GM19463 (cell line): ENCODE measurements around the gene UNKL.

ENCODE experiments used
- ATAC-seq: cut with Tn5 transposase; IDR thresholded peaks from one replicate; pipeline ENCODE4 v1.9.1; 2021; ENCODE audit warnings: mild to moderate bottlenecking, moderate library complexity; ENCODE audit not compliant: unreplicated experiment

Gene UNKL, protein sequence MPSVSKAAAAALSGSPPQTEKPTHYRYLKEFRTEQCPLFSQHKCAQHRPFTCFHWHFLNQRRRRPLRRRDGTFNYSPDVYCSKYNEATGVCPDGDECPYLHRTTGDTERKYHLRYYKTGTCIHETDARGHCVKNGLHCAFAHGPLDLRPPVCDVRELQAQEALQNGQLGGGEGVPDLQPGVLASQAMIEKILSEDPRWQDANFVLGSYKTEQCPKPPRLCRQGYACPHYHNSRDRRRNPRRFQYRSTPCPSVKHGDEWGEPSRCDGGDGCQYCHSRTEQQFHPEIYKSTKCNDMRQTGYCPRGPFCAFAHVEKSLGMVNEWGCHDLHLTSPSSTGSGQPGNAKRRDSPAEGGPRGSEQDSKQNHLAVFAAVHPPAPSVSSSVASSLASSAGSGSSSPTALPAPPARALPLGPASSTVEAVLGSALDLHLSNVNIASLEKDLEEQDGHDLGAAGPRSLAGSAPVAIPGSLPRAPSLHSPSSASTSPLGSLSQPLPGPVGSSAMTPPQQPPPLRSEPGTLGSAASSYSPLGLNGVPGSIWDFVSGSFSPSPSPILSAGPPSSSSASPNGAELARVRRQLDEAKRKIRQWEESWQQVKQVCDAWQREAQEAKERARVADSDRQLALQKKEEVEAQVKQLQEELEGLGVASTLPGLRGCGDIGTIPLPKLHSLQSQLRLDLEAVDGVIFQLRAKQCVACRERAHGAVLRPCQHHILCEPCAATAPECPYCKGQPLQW

DNA sequence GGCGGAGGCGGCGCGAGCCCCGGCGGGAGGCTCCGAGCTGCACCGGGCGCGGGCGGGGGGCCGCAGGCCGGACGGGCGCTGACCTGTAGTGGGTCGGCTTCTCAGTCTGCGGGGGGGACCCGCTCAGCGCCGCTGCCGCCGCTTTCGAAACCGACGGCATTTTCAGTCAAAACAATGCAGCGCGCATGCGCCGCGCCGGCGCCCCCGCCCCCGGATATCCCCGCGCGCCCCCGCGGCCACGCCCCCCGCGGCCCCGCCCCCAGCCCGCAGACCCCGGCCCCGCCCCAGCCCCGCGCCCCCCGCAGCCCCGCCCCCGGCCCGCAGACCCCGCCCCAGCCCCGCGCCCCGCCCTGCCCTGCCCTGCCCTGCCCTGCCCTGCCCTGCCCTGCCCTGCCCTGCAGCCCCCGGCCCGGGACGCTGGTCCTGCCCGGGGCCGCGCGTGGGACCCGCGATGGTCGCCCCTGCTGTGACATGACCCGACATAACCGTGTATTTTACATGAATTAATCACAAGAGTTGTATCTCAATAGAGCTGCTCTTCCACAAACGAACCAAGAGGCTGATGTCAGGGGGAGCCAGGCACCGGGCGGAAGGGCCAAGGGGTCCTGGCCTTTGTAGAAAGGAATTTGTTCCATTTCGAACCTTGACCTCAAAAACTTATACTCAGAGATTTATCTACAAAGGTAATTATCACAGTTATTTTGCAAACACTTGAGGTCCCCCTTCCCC, at the start of gene UNKL:
Gene UNKL (minus strand): TSS at position 173 of the 729 bp plus-strand sequence. CDS start 13 bp downstream, at position 160.
- no peak for ATAC-seq

DNA sequence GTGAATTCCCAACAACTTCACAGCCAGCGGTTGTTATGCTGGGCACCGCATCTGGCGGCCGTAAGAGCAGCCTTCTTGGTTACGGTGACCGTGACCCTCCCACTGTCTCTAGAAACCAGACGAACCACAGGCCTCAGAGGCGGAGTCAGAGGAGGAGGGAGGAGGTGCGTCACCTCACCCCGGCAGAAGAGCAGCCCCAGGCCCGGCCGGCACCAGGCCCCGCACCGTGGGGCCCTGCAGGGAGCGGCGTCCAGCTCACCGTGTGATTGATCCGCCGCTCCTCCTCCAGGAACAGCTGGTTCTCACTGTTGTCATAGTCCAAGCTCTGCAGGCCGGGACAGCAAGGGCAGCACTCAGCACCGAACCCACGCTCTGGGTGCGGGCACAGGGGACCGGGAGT, 46.6 kb upstream of the UNKL start:
- no peak for ATAC-seq

DNA sequence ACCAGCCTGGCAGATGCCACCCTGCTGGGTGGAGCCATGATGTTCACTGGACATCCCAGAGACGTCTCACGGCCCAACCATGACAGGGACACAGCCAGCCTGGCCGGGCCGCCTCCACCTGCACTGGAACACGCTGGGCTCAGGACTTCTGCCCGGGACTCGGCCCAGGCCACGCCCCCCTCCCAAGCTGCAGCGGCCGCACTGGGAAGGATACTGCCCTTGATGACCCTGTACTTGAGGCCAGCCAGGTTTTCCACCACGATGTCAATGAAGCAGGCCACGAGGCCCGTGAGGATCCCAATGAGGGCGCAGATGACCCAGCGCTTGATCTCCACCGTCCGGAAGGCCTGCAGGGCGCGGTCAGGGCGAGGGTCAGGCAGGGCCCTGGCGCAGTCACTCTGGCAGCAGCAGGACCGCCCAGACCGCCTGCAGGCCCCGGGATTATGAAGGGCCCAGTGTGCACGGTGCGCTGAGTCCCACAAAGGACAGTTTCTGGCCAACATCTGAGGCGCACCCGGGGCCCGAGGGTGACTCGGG, 46.2 kb upstream of the UNKL start:
- no peak for ATAC-seq

DNA sequence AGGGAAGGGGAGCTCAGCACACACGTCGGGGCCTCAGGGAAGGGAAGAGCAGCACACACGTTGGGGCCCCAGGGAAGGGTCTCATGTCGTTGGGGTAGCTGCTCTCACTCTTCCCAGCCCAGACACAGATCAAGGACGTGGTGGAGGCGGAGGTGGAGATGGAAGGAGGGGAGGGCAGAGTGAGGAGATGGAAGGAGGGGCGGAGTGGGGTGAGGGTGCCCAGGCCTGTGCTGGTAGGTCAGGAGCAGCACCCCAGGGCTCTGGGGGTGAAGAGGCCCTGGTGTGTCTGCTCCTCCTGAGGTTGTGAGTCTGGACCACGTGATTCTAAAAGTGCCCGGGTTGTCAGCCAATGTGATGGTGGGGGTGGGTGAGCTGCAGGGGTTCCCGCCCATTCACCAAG, 45.5 kb upstream of the UNKL start:
- no peak for ATAC-seq

DNA sequence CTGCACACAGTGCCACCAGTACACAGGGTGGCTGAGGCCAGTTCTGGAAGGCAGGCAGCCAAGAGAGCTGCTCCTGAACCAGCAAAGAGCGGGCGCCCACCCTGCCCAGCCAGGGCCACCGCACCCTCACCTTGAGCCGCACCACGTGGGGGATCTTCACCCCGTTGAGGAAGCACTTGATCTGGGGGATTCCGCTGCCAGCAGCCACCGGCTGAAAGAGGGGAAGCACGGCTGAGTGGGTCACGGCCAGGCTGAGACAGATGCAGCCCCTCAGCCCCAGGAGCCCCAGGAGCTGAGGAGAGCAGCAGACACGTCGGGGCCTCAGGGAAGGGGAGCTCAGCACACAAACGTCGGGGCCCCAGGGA, 44.5 kb upstream of the UNKL start:
- no peak for ATAC-seq

DNA sequence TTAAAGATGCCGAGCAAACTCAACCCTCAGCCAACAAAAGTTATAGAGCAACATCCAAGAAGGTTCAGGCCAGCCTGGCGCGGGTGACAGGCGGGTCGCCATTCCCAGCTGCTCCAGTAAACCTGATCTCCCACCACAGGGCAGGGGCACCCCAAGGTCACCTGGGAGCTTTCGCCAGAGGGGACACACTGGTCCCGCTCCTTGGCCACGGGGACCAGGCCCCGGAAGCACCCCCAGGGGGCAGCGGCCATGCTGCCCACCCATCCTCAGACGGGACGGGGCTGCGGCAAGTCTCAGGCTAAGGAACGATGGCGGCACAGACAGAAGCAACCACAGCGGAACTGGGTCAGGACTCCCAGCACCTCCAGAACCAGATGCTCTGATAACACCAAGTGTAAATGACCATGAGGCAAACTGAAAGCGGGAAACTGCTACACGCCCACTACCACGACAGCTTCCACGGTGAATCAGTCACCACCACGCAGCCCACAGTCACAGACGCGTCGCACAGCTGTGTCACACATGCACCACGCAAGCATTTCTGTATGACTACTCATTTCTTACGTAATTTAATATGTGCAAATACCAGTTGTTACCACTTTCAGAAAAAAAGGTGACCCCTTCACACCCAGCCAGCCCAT, 44.0 kb upstream of the UNKL start:
- ATAC-seq: no peak

DNA sequence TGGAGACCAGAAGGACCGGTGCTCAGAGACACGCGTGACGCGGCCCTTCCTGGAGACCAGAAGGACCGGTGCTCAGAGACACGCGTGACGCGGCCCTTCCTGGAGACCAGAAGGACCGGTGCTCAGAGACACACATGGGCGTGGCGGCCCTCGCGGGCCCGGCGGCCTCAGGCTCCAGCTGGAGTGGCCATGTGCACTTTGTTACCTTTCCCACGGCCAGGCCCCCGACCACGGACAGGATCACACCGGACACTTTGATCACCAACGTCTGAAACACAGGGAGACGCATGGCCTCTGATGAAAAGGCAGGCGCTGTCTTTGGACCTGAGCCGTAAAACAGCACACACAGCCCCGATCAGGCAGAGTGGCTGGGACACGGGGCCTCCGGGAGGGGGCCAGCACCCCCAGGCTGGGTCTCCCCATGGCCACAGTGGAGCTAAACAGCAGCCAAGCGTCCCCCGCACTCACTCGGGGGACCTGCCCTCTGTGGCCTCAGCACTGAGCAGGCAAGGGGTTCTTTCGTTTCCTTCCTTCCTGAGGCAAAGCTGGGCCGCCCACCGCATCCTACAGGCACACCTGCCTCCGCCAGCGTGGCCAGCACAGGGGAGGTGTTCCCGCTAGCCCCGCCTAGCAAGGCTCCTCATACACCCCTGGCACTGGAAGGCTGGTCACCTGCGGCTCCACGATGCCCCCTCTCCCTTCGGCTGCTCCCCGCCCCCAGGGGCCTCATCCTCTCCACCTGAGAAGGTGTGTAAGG, 43.2 kb upstream of the UNKL start:
- no peak for ATAC-seq

DNA sequence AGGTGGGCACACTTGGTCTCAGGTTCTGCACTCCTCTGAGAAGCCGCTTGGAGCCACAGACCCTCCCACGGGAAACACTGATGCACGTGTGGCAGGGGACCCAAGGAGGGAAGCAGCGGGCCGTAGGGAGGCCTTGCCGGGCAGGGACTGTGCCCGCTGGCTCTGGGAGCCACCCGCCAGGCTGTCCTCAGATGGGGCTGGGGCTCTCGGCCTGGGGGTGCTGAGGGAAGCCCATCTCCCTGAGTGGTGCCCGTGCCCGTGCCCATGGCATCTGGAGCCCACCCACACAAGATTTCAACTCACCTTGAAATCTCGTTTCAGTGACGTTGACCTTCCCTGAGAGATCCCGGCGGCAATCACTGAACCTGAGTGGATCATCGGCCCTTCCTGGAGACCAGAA, 42.4 kb upstream of the UNKL start:
- no peak for ATAC-seq

DNA sequence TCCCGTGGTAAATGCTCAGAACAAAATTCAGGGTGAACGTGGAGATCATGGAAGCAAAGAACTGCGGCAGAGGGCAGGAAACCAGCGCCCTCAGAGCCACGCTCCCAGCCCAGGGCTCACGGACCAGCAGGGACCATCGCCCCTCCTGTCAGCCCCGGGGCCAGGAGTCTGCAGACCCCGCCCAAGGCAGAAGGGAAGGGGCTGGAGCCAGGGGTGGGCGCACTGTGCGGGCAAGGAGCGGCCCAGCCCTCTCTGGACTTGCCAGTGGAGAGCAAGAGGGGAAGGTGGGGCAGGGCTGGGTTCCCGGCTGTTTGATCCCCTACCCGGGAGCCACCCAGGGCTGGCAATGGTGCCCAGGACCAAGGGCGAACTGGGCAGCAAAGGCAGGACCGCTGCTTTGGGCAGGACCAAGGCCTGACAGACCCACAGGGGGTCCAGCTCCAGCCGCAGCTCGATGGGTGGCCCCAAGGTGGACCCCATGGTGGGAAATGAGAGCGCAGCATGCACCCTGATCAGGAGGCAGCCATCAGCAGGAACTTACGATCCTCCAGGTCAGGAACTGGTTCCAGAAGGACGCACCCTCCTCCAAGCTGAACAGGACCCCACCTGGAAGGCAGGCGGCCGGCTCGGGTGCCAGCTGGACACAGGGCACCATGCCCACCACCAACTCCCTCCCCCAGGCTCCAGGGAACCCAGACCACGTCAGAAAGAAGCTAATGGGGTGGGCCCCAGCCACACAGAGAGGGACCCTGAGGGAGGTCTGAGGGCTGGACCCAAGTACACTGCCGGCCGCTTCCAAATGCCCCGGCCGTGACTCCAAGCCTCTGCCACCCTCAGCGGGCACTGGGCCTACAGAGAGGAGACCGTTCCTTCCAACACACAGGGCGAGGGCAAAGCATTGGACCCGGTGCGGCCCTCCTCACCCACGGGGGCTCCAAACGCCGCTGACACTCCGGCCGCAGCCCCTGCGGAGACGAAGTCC, 41.0 kb upstream of the UNKL start:
- ATAC-seq: no peak

DNA sequence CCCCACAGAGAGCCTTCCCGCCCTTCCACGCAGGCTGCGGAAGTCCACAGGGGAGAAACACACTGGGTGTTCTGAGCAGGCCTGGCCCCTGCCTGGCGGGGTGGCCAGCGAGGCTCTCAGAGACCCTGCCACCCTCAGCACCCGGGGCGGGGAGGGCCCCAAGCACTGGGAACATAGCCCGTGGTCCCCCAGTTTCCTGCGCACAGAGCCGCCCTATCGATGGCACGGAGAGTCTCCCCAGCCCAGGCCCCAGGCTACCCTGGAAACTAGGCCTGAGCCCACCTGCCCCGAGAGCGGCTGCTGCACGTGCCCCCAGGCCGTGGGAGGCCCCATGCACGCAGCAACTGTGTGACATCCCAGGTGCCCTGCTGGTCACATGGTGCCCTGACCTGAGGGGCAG, 40.1 kb upstream of the UNKL start:
- ATAC-seq: no peak

DNA sequence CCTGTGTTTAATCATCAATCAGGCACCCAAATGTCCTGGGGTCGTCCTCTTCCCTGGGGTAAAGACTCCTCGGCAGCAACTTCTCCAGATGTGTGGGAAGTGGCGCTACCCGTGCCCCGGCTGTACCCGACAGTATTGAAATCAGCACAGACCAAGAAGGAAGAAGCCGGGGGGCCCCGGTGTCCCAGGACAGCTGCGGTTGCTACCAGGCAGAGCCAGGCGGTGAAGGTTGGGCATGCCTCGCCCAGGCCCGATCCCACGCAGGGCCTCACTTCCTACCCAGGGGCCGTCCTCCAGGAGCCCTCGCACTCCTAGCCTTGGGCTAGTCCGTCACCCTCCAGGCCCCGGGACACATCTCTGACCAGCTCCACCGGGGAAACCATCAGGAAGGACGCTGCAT, 38.8 kb upstream of the UNKL start:
- ATAC-seq: no peak

DNA sequence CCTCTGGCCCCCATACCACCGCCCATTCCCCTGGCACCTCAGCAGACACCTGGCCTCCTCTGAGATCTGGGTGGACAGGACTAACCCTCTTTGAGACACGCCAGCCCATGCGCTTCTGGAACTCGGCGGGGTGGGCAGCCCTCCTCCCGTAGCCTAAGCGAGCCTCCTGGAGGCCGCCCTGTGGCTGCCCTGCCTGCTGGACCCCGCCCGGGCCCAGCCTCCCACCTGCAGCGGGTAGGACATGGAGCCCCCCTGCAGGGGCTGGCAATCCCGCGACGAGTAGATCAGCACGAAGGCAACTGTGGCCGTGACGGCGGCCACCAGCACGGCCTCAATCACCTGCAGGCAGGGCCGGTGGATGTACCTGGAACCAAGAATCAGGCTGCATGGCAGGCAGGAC, 38.0 kb upstream of the UNKL start:
- no peak for ATAC-seq

DNA sequence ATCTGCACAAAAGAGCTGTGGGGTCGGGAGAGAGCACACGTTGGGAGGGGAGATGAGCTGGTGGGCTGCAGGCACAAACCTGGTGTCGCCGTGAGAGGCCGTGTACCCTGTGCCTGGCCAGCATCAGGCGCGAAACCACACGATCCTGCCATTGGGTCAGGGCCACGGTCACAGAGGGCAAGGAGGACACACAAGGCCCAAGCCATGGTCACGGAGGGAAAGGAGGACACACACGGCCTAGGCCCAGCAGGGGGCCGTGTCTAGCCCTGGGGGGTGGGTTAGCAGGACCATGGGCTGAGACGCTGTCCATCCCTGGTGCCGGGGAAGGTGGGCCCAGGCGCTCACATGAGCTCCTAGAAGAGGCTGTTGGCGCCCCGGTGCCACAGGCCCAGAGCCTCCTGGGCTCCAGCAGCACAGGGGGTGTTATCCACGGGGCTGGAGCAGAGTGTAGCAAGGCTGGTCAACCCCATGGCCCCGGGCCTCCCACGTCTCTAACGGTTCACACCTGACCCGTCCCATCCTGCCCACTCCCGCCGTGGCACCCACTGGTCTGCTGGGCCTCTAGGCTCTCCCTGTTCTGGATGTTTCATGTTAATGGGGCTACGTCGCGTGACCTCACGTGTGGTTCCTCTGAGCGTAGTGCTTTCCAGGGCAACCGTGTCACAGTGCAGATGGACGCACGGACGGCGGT, 37.3 kb upstream of the UNKL start:
- ATAC-seq: no peak

DNA sequence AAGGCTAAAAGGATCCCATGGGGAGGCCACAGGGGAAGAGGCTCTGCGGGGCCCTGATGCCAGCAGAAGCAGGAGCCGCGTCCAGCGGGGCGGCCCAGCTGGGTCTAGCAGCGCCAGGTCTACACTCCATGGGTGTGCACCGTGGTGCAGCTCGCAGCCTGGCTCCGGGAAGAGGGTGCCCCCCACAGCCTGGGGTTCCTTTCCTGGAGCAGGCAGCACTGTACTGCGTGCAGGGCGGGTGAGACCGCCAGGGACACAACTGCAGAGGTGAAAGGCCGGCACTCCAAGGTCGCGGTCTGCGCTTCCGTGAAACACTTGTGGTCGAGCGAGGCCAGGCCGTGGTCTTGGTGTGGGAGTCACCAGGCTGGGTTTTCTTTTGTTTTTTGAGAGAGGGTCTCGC, 36.3 kb upstream of the UNKL start:
- no peak for ATAC-seq

DNA sequence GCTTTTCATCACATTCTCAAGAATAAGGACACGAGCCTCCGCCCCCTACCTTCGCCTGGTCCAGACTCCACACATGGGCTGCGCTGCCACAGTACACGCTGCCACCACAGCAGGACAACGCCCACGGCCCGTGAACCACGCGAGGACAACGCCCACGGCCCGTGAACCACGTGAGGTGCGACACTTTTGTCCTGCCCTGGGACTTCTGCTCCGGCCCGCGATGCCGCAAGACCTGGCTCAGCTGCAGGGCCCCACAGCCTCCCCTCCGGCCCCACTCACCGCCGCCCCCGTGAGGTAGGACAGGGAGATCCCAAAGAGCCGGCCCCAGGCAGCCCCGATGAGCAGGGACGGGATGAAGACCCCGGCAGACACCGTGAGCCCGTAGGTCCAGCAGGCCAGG, 35.7 kb upstream of the UNKL start:
- ATAC-seq: no peak

DNA sequence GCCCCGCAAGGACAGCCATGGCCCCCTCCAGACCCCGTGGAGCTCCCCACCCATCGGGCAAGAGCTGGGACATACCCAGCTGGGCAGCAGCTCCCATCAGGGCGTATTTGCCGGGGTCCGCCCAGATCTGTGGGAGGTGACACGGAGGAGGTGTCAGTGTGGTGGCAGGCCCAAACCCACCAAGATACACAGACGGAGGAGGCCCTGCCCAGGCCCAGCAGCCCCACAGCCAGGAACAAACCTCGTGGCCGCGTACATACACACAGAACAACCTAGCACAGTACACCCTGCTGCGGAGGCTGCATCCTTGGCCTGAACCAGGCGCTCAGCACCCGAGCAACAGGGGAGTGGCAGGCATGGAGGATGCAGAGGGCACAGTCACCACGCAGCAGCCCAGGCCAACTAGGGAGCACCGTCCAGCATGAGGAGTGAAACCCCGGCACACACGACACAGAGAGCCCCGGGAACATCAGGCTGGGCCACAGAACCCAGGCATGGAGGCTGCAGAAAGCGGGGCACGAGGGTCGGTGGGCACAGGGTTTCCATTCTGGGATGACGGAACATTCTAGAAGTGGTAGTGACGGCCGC, 34.8 kb upstream of the UNKL start:
- no peak for ATAC-seq

DNA sequence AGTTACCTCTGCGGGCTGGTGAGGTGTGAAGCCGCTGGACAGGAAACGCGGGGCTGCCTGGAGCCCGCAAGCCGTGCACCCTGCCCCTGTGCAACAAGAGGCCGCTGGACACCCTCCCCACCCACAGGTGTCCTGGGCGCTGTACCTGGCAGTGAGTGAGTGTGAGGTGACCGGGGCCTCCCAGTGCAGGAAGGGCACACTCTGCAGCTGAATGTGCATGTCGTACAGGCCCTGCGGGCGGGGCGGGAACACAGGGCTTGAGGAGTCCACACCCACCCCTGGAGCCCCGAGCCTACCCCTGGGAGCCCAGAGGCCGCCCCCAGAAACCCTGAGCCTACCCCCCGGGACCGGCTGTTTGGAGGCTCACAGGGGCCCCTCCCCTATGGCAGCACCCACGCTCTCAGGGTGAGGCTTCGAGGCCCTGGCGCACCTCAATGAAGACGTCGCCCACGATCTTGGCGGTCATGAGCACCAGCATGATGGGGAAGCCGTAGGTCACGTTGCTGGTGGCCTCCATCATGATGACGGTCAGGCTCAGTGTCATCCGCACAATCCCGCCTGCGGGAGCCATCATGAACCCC, 34.1 kb upstream of the UNKL start:
- no peak for ATAC-seq

DNA sequence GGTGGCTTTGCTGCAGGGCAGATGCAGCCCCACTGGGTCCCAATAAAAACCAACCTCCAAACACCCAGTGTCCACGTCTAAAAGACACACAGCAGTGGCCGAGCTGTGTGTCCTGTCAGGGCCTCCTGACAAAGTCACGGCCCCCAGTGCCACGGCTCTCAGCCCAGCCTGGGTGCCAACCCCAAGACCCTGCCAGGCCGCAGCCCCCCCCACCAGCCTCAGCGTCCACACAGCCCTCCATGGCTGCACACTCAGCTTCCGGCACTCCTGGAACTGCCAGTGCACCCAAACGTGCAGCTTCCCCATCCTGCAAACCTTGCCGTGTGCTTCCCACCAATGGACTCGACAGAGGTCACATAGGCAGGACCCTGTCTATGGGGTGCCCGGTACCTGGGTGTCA, 33.5 kb upstream of the UNKL start:
- no peak for ATAC-seq
